DND-41 (cell line): ENCODE results near the gene APLF.

Experiments
- ATAC-seq: fragments of 200-7000 bp; cut with Tn5 transposase; 3 replicates; pipeline ENCODE4 v1.9.1; 2021; ENCODE audit warnings: low read depth; ENCODE audit not compliant: insufficient read depth
- DNase-seq: peaks from one replicate; pipeline ENCODE4 v3.0.0-alpha.2; 2020
- H2AFZ ChIP-seq: 2 replicates; pipeline ENCODE4 v1.6.0; 2012; ENCODE audit warnings: low read depth, low read length
- H3K27ac ChIP-seq: 2 replicates; pipeline ENCODE4 v1.5.1; 2012; ENCODE audit warnings: low read length, inconsistent platforms
- H3K27me3 ChIP-seq: fragments of 200-600 bp; sonication (generic); 2 replicates; pipeline ENCODE4 v1.6.0; 2012; ENCODE audit warnings: low read length, mild to moderate bottlenecking, inconsistent platforms; ENCODE audit not compliant: insufficient read depth, poor library complexity
- H3K36me3 ChIP-seq: 2 replicates; pipeline ENCODE4 v1.5.1; 2012; ENCODE audit warnings: low read length, inconsistent platforms; ENCODE audit not compliant: insufficient read depth
- H3K4me1 ChIP-seq: 2 replicates; pipeline ENCODE4 v1.5.1; 2012; ENCODE audit warnings: mild to moderate bottlenecking, low read length; ENCODE audit not compliant: insufficient read depth
- H3K4me2 ChIP-seq: 2 replicates; pipeline ENCODE4 v1.6.0; 2012; ENCODE audit warnings: mild to moderate bottlenecking, moderate library complexity, low read length, inconsistent platforms; ENCODE audit not compliant: insufficient read depth
- H3K4me3 ChIP-seq, 2 experiments: fragments of 200-600 bp in 1 of 2; shearing (Covaris generic) in 1 of 2; 2 replicates each; pipeline ENCODE4 v1.5.1; 2012 to 2016; ENCODE audit warnings: inconsistent platforms in 2 of 2, low read length in 2 of 2, mild to moderate bottlenecking in 2 of 2, low read depth in 1 of 2, moderate library complexity in 1 of 2
- H3K79me2 ChIP-seq: 2 replicates; pipeline ENCODE4 v1.6.0; 2012; ENCODE audit warnings: low read length, inconsistent platforms; ENCODE audit not compliant: insufficient read depth
- H3K9ac ChIP-seq: 2 replicates; pipeline ENCODE4 v1.6.0; 2012; ENCODE audit warnings: low read depth, mild to moderate bottlenecking, inconsistent platforms, low read length, moderate library complexity
- H3K9me3 ChIP-seq: 2 replicates; pipeline ENCODE4 v1.5.1; 2012; ENCODE audit warnings: low read length, moderate library complexity, mild to moderate bottlenecking, inconsistent platforms; ENCODE audit not compliant: insufficient read depth, severe bottlenecking
- H4K20me1 ChIP-seq: 2 replicates; pipeline ENCODE4 v1.6.0; 2012; ENCODE audit warnings: low read length; ENCODE audit not compliant: insufficient read depth
- EZH2 ChIP-seq: IDR thresholded peaks from 3 replicates; pipeline ENCODE4 v1.6.1; 2012; ENCODE audit warnings: borderline replicate concordance, low read depth, mild to moderate bottlenecking, moderate library complexity, low read length, inconsistent platforms; ENCODE audit not compliant: severe bottlenecking
- TF ChIP-seq, protein P1 (sequence below): IDR thresholded peaks from 2 replicates; pipeline ENCODE4 v1.5.1; 2012; ENCODE audit warnings: borderline replicate concordance, low read length, moderate library complexity, mild to moderate bottlenecking; ENCODE audit not compliant: poor library complexity, severe bottlenecking; ENCODE audit errors: extremely low read depth

The APLF gene

DNA sequence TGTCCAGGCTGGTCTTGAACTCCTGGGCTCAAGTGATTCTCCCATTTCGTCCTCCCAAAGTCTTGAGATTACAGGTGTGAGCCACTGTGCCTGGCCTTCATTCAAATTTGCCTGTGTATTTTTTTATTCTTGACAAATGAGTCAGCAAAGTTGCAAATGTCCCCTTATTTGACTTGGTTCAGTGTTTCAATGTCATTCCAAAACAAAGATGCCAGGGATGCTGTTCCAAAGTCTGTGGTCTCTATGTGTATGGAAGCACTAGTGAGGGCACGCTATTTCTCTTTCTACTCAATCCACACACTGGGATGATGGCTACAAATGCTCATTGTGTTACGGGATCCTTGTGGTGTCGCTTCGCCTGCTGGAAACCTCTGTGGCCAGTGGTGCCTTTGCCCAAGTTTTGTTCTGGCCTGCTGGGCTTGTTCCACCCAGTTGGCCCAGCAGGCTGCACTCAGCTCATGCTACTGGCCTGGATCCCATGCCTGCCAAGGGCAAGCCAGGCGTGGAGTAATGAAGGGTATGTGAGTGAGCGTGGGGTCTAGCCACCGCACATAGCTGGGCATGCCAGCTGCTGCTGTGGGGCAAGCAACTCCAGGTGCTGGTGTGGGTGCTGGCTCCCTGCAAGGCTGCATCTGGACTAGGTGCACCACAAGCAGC, 35.9 kb upstream of the APLF start:
- Histone ChIP-seq H4K20me1 (no peaks in the 10 kb centered on the region), H3K9me3 (no peaks in the 10 kb centered on the region), H3K4me2 (no peak overlapping the region), H3K27me3 (no peaks in the 10 kb centered on the region), H3K36me3 (no peaks in the 10 kb centered on the region), H3K9ac (no peak overlapping the region), H3K4me1 (no peaks in the 10 kb centered on the region; the same call in 1 of the 2 replicates), H3K79me2 (no peaks in the 10 kb centered on the region), H3K4me3 (no peak overlapping the region), H3K27ac (no peak overlapping the region), H2AFZ (no peak overlapping the region)
- DNase-seq = no peak
- TF ChIP-seq EZH2 = no peak
- TF ChIP-seq, protein P1, sequence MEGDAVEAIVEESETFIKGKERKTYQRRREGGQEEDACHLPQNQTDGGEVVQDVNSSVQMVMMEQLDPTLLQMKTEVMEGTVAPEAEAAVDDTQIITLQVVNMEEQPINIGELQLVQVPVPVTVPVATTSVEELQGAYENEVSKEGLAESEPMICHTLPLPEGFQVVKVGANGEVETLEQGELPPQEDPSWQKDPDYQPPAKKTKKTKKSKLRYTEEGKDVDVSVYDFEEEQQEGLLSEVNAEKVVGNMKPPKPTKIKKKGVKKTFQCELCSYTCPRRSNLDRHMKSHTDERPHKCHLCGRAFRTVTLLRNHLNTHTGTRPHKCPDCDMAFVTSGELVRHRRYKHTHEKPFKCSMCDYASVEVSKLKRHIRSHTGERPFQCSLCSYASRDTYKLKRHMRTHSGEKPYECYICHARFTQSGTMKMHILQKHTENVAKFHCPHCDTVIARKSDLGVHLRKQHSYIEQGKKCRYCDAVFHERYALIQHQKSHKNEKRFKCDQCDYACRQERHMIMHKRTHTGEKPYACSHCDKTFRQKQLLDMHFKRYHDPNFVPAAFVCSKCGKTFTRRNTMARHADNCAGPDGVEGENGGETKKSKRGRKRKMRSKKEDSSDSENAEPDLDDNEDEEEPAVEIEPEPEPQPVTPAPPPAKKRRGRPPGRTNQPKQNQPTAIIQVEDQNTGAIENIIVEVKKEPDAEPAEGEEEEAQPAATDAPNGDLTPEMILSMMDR = no peak
- no peak for ATAC-seq

DNA sequence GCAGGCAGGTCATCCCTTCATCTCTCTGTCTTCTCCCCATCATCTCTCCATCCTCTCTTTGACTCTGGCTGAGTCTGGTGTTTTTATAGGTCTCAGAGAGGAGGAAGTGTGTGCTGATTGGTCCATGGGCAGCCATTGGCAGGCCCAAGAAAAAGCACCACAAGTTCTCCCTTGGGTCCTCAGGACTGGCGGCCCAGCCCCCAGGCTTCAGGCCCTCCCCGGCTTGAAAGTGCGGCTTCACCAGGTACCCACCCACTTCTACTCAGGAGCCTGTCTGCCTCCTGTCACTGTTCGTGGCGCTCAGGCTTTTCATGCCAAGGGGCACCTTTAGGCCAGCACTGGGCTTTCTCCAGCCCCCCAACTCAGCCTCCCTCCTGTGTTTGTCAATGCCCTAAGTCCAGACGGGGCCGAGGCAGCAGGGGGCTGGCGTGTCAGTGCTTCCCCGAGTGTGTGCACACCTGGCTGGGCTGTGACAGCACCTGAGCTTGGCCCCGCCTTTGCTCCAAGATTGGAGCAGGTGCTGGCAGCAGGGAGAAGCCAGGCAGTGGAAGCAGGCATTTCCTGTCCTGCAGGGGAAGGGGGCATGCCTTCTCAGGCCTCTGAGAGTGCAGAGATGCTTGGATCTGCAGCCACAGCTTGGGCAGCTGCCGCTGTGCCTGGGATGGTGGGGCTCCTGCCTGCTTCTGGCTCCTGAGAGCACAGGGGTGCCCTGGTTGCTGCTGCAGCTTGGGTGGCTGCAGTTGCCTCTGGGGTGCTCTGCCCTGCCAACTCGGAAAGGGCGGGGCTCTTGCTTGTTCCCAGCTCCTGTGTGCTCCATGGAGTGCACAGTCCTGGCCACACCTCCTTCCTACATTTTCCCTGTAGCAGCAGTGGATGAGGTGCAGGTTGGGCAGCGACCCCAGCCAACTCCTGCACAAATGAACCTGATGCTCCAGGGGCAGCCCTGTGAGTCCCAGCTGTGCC, 34.4 kb upstream of the APLF start:
- DNase-seq (no peak), ATAC-seq (no peak)
- no peak overlapping the region for H3K9ac ChIP-seq
- H3K79me2 ChIP-seq = no peaks in the 10 kb centered on the region
- no peak overlapping the region for H2AFZ ChIP-seq
- H3K4me2 ChIP-seq = no peak overlapping the region
- H4K20me1 ChIP-seq = no peaks in the 10 kb centered on the region
- H3K4me3 ChIP-seq = no peak overlapping the region
- TF ChIP-seq EZH2 = no peak
- TF ChIP-seq, protein P1 = no peak
- H3K27ac ChIP-seq = no peak overlapping the region
- H3K36me3 ChIP-seq = no peaks in the 10 kb centered on the region
- H3K27me3 ChIP-seq = no peaks in the 10 kb centered on the region
- H3K4me1 ChIP-seq = no peaks in the 10 kb centered on the region
- no peaks in the 10 kb centered on the region for H3K9me3 ChIP-seq

DNA sequence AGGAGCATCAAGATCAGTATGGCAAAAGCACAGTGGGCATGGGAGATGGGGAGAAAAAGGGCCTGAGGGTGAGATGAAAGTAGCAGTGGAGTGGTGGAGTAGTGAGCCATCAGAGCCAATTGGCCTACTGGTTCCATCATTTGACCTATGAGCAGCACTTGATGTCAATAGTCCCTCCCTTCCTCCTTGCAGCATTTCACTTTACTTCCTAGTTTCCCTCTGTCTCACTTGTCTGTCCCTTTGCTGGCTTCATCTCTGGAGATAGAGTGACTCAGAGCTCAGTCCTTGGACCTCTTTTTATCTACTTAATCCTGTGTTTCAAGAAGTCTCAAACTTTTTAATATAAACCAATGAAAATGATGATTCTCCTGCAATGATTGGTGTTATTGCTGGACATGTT, 32.4 kb upstream of the APLF start:
- no peak for DNase-seq
- H4K20me1 ChIP-seq = no peaks in the 10 kb centered on the region
- H3K27ac ChIP-seq = no peak overlapping the region
- H3K36me3 ChIP-seq = no peaks in the 10 kb centered on the region
- H3K4me3 ChIP-seq = no peak overlapping the region
- no peaks in the 10 kb centered on the region for H3K79me2 ChIP-seq
- no peak overlapping the region for H2AFZ ChIP-seq
- H3K27me3 ChIP-seq = no peaks in the 10 kb centered on the region
- no peaks in the 10 kb centered on the region for H3K9me3 ChIP-seq
- TF ChIP-seq, protein P1 = no peak
- no peak for TF ChIP-seq EZH2
- no peak overlapping the region for H3K9ac ChIP-seq
- H3K4me2 ChIP-seq = no peak overlapping the region
- no peaks in the 10 kb centered on the region for H3K4me1 ChIP-seq
- no peak for ATAC-seq
